Dermis blood vessel endothelial cell (primary cell): ENCODE data around the gene ELOVL5. TPM values are rescaled to one million over a fixed set of nuclear protein-coding genes. Genes with fewer than 3 reads are reported as not detected.
"Not testable (repeated sequence)": the region's sequence is repeated elsewhere in the genome, so short reads cannot be mapped to it uniquely, and the experiment has no call there.

Experiments
- DNase-seq: peaks from one replicate; pipeline ENCODE4 v3.0.0; 2010
- total RNA-seq: library from RNA; depleted of rRNA; stranded (reverse); fragments of >200 nt; gene quantifications from 2 replicates; pipeline ENCODE4 v1.2.3, GENCODE V29; 2014

ELOVL5 gene, protein sequence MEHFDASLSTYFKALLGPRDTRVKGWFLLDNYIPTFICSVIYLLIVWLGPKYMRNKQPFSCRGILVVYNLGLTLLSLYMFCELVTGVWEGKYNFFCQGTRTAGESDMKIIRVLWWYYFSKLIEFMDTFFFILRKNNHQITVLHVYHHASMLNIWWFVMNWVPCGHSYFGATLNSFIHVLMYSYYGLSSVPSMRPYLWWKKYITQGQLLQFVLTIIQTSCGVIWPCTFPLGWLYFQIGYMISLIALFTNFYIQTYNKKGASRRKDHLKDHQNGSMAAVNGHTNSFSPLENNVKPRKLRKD
- 74.2 and 123 TPM in 2 replicates for total RNA-seq

DNA sequence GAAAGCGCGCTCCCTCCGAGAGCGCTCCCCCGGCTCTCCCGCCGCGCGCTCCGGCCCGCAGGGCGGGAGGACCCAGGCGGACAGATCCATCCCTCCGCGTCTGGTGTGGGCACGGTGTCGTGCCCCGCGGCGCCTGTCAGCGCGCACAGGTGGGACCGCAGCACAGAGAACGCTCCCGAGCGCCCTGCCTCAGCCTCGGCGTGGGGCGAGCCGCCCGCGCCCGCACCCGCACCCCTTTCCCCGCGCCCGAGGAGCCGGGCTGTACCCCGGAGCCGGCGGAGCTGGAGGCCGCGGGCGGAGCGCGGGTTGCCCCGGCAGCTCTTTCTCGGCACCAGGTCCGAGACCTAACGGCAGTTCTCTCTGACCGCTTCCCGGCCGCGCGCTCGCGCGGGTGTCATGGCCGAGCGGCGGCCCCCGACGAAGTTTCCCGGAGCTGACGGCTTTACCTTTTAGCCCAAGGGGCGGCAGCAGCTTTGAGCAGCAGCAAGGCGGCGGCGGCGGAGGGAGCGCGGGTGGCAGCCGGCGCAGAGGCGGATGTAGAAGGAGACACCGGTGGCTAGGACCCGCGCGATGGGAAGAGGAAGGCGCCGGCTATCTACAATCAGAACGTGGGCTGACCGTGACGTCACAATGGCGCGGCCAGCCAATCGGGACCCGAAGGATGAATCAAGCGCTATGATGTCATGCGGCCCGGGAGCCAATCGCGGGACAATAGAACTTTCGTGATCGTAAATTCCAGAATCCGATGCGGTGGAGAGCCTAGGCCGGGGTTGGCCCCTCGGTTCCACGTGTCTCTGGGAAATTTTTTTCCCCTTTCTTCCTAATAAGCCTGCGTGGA lies at the start of gene ELOVL5:
Gene ELOVL5, minus strand, starts transcription at position 580 of the 838 bp plus-strand sequence. CDS start 53,251 bp downstream, outside the sequence.
- peak; percentile 99 for DNase-seq

DNA sequence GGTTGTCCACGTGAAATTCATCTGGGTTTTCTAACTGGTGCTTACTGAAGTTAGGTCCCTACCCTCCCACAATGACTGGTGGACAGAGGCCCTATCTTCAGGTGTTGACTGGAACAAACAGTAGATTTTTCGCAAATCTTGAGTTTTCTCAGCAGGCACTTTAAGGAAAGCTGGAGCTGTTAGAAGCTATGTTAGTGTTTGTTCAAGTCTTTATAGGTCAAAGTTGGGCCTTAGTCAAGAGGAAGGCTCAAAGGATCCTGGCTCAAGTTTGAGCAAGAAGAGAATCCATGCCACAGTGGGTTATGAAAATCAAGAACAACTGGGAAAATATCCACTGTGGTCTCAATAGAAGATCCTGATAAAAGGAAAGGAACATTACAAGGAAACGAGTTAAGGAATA lies 48.5 kb upstream of the ELOVL5 start:
- no peak for DNase-seq

DNA sequence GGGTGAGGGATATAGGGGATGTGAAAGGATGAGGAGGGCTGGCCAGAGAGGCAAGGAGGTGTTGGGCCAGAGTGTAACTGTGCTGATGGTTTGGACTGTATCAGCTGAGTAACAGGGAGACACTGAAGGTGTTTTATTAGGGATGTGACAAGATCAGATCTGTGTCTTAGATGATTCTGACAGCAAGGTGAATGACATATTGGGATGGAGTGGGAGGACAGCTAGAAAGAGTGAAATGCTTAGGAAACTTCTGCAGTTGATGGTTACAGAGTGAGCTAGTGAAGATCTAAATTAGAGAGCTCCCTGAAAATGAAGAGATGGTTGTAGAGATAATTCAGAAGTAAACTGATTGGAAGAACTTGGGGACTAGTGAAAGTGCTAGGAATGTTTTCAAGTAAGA lies 47.2 kb upstream of the ELOVL5 start:
- no peak for DNase-seq

DNA sequence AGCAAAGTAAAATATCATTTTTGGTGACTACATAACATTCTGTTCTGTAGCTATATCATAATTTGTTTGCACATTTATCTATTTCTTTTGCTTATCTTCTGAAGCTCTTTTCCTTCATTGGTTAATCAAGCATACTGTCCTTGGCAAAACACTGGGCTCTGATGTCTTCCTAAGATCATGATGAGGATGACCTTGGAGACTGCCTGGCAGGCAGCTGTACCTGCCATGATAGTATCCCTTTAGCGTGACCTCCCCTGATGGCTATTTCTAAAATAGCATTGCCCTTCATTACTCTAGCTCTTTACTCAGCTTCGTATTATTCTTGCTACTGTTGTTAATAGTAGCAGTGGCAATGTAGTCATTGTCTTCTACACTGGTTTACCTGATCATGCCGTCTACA lies 46.0 kb upstream of the ELOVL5 start:
- DNase-seq, result no peak

DNA sequence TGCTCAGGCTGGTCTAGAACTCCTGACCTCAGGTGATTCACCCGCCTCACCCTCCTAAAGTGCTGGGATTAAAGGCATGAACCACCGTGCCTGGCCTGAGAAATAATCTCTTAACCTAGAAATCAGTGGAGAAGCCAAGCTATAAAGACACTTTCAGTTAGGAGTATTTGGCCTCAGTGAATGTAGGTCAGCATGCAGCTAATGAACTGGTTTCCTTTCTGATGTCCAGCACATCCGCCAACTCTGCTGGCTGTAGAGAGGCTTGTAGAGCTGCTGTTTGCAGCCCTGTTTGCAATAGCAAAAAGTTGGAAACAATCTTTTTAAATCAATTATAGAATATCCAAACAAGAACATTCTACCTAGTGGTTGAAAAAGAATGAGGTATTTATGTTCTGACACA lies 42.4 kb upstream of the ELOVL5 start:
- DNase-seq, result peak; percentile 77

DNA sequence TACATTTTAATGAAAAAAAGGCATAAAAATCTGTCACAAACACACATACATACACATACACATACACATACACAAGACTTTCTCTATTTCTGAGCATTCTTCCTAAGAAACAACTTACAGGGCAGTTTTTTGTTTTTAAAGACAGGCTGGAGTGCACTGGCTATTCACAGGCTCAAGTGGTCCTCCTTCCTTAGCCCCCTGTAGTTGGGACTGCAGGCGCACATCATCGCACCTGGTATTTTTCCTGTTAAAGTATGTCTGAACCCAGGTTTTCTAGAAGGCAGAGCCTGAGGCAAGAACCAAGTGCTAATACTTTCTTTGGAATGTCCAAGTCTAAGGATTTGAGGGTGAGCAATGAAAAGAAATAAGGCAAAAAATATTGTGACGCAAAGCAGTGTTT lies 41.3 kb upstream of the ELOVL5 start:
- DNase-seq, result no peak

DNA sequence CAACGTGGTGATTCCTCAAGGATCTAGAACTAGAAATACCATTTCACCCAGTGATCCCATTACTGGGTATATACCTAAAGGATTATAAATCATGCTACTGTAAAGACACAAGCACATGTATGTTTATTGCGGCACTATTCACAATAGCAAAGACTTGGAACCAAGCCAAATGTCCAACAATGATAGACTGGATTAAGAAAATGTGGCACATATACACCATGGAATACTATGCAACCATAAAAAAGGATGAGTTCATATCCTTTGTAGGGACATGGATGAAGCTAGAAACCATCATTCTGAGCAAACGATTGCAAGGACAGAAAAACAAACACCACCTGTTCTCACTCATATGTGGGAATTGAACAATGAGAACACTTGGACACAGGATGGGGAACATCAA lies 39.9 kb upstream of the ELOVL5 start:
- not testable (repeated sequence) for DNase-seq

DNA sequence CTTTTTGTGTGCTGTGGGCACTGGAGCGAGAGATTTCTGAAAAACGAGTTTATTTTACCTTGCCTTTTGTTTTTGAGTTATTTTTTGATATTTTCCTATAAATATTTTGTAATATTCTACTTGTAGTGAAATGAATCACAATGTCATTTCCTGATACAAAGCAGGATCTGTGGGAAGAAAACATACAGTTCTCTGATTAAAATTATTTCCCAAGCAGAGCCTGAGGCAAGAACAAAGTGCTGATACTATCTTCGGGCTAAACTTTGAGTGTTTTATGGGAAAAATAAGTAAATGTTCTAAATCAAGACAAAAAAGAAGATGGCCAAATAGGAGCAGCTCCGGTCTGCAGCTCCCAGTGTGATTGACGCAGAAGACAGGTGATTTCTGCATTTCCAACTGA lies 33.7 kb upstream of the ELOVL5 start:
- DNase-seq, result no peak

DNA sequence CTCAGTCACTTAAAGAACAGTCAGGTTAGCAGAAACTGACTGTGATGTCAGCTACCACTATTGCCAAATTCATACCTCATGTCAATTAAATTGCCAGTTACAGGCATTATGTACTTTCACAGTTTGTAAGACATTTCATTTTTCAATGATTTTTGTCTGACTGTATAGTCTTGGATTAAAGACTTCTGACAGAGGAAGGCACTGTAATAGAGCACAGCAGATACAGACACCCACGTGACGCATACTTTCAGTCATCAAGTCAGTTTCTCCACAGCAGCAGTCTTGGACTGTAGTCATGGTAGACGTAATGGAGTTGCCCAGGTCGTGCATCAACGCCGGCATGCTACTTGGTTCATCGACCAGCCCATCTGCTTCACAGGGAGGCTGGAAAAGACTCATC lies 29.5 kb upstream of the ELOVL5 start:
- DNase-seq, result no peak

DNA sequence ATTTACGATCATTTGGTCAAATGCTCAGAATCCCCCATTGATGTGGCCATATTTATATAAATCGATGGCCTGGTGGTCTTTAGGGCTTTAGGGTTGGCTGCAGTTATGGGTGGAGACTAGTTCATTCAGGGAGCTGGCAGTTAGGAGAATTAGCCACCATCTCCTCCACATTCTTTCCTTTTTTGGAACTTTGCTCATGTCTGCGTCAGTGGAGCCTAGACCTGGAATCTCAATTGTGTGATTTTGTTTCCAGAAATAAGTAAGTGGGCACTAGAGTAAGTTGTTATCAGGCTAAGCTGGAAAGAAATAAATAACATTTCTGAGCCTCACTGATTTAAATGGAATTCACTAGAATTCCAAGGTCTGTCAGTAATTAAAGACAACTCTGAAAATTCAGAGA lies 29.0 kb upstream of the ELOVL5 start:
- DNase-seq, result no peak

DNA sequence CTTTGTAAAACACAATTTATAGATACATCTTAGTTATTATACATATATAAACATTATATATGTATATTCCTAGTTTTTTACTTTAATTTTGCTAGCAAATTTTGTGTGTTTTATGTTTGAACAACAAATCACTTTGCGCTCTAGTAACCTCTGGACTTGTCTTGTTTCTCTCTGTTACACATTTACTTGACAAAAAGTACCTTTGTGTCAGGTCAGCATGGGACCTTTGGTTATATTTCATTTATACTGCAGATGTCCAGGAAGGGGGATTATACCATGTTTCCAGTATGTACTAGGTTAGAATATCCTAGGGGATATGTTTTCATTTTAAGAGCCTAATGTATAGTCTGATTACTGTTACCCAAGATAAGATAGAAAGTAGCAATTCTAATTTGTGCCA lies 28.5 kb upstream of the ELOVL5 start:
- DNase-seq, result no peak

DNA sequence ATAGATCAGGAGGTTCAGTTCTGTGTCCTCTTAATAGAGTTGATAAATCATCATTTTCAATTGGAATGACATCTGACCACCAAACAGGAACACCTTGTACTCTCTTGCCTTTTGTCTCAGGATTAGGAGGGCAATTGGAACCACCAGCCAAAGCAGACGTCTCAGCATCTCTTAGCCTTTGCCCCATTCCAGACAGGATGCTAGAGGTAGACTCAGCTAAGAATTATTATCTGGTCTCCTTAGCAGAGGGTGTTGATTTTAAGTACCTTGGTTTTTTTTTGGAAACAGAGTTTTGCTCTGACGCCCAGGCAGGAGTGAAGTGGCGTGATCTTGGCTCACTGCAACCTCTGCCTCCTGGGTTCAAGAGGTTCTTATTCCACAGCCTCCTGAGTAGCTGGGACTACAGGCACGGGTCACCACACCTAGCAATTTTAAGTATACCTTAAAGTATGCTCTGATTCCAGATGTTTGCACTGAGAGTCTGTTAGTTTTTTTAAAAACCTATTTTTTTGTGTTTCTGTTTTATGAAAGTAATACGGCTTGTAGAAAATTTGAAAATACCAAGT lies 28.0 kb upstream of the ELOVL5 start:
- no peak for DNase-seq

DNA sequence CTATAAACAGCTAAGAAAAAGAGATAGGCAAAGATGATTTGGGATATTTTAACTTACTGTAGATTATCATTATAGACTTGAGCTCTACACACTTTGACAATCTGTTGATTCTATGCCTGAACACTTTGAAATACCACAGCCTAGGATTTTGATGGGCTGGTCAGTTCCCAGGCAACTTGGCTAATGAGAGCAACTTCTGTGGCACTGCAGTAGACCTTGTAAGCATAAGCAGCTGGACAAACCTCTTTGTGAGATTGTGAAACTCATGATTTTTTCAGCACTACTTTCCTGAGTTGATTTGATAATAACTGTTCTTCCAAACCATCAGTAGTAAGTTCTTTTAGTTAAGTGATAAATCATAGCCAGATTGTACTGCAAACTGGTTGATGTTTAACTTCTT lies 27.1 kb upstream of the ELOVL5 start:
- DNase-seq, result no peak

DNA sequence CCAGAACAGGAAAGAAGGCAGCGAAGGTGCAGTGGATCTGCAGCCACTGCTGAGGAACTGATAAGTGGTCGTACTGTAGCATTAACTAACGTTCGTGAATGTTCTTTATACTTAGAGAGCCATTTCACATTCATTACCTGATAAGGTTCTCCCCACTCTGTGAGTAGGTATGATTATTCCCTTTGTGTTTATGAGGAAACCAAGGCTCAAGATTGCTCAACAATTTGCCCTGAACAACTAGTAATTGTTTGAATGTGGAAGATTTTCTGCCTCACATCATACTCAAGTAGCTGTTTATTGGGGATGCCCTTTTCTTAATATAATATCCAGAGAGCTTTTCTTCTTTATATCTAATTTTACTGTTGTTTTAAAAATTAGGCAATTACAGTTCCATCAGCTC lies 24.9 kb upstream of the ELOVL5 start:
- DNase-seq, result no peak

DNA sequence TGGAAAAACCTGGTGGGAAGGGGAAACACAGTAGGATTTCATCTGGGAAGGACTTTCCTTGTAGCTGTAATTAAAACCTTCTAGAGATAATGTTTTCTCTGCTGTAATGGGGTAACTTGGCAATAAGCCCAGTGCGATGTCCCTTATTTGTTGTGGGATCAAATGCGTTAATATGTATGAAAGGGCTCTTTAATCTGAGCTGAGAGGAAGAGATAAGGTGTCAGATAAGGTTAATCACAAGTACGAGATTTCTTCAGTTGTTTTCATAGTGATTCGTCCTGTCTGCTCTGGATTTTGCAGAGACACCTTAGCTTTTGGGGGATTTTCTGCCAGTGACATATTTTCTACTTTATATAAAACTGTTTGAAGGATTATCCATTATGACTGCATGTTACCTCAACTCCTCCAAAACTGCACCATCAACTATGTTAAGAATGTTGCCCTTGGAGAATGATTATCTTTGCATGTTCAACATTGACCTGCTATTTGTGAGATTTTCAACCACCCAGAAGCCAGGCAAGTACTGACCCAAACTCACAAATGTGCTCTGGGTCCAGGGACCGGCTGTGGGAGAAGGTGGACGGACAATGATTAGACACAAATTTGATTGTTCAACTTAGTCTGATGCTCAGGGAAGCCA lies 21.2 kb upstream of the ELOVL5 start:
- DNase-seq, result no peak

DNA sequence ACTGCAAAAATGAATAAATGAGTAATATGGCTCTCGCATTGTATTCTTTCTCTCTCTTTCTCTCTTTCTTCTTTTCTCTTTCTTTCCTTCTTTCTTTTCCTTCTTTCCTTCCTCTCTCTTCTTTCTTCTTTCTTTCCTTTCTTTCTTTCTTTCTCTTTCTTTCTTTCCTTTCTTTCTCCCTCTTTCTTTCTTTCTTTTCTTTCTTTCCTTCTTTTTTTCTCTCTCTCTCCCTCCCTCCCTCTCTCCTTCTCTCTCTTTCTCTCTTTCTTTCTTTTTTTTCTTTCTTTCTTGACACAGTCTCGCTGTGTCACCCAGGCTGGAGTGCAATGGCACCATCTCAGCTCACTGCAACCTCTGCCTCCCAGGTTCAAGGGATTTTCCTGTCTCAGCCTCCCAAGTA lies 20.3 kb upstream of the ELOVL5 start:
- no peak for DNase-seq

DNA sequence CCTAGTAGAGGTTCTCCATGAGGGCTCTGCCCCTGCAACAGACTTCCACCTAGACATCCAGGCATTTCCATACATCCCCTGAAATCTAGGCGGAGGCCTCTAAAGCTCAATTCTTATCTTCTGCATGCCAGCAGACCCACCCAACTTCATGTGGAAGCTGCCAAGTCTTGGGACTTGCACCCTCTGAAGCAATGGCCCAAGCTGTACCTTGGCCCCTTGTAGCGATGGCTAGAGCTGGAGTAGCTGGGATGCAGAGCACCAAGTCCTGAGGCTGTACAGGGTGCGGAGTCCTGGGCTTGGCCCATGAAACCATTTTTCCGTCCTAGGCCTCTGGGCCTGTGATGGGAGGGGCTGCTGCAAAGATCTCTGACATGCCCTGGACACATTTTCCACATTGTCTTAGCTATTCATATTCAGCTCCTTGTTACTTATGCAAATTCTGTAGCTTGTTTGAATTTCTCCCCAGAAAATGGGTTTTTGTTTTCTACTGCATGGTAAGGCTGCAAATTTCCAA lies 17.4 kb upstream of the ELOVL5 start:
- no peak for DNase-seq

DNA sequence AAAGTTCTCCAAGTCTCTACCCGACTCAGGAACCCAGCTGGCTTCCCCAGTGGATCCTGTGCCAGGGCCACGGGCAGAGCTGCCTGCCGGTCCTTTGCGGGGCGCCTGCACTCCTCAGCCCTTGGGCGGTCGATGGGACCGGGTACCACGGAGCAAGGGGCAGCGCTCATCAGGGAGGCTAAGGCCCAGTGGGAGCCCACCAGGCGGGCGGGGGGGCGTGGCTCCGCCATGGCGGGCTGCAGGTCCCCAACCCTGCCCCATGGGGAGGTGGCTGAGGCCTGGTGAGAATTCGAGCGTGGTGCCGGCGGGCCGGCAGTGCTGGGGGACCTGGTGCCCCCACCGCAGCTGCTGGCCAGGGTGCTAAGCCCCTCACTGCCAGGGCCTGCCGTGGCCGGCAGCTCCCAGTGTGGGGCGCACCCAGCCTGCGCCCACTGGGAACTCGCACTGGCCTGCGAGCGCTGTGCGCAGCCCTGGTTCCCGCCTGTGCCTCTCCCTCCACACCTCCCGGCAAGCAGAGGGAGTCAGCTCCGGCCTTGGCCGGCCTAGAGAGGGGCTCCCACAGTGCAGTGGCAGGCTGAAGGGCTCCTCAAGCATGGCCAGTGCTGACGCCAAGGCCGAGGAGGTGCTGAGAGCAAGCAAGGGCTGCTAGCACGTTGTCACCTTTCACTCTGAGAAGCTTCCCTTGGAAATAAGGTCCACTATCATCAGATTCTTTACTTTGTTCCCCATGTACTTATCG lies 14.8 kb upstream of the ELOVL5 start:
- no peak for DNase-seq

DNA sequence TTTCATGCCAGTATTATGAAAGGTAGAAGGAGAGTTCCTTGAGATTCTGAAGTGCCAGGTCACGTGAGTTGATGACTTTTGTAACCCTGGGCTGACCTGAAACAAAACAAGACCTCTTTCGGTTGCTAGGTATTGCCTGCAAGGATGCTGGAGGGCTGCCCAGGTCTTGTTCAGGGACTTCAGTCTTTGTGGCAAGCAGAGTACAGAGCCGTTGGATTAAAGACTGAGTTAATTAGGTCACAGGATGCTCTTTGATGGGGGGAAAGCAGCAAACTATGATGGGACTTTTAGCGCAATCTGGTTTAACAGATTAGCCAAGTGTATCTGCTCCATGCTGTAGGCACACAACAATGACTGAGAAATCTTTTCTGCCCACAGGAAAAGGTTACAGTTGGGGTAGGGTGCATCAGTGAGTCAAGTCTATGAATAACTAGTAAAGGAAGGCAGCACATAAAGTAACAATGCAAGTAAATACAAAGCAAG lies 12.8 kb upstream of the ELOVL5 start:
- peak; percentile 31 for DNase-seq

DNA sequence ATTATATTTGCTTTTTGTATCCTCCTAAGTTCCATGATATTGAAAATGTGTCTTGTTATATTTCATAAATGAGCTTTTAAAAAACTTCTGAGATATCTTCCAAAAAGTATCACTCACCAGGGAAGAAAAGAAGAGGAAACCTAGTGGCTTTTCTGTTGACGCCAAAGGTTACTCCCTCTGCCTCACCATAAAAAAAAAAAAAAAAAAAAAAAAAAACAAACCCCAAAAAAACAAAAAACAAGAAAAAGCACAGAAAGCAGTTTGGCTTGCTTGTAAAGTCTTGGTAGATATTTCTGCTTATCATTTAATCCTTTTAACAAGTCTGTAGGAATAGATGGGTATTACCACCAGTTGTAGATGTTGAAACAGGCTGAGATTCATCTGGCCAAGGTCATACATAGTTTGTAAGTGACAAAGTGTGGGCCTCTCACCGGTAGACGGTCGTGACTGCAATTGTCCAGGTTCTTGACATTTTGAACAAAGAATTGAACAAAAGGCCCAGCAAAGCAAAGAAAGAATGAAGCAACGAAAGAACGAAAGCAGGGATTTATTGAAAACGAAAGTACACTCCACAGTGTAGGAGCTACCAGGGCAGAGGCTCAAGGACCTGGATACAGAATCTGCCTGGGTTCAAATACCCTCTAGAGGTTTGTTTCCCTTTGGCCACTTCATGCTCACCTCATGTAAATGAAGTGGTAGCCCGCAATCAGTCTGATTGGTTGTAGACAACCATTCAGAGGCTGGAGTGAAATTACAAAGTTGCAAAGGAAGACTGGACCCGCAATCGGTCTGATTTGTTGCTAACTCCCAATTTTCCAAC lies 11.6 kb upstream of the ELOVL5 start:
- no peak for DNase-seq

DNA sequence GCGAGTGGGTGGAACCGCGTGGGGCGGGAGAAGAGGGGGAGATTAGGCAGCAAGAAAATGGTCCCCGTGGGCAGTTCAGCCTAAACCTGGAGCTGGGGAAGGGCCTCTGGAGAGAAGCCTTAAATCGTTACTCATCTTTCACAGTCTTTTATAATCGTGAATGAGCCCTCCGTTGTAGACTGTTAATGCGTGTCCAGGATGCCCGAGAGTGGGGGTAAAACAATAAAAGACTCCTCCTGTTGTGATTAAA lies 11.0 kb upstream of the ELOVL5 start:
- no peak for DNase-seq
